A673 (cell line): ENCODE measurements around the gene RELL1.

Experiments used
- EZH2 ChIP-seq: fragments of 200-600 bp; sonication (generic); IDR thresholded peaks from 2 replicates; pipeline ENCODE4 v1.6.1; 2017; ENCODE audit warnings: borderline replicate concordance, low read depth, mild to moderate bottlenecking, mixed read lengths, antibody characterized with exemption, low read length; ENCODE audit not compliant: poor library complexity, severe bottlenecking
- TF ChIP-seq, protein P1 (sequence below): fragments of 300-800, 200-600 bp; sonication (generic); conservative IDR thresholded peaks from 2 replicates; pipeline ENCODE4 v1.5.1; 2017; ENCODE audit warnings: low read depth, mild to moderate bottlenecking, antibody characterized with exemption, low read length, moderate library complexity, mixed read lengths

DNA sequence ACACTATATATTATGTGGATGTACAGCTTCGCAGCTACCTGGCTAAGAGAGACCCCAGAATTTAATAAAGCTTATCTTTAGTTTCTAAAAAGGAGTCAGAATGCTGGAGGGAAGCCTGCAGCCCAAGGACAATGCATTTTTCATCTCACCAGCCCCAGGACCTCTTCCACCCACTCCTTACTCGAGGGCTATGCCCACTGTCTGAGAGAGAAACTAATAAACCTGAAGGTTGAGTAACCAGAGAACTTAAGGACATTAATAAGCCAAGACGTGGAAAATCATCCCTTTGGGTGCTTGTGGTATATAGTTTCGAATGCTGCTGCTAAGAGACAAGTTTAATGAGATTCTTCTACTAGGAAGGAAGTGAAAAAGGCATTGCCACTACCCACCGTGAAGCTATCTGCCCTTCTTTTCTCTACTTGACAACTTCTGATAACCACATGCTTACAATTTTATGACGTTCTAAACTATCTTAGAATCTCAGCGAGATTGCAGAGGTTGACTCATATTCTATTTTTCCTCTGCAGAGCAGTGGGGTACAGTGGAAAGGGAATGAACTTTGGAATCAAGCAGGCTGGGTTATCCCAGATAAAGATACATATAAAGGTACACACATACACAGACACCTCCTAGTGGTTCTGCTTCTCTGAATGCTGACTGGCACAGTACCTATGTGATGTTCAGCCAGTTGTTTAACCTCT, 3.3 kb downstream of the RELL1 start:
- TF ChIP-seq, protein P1, sequence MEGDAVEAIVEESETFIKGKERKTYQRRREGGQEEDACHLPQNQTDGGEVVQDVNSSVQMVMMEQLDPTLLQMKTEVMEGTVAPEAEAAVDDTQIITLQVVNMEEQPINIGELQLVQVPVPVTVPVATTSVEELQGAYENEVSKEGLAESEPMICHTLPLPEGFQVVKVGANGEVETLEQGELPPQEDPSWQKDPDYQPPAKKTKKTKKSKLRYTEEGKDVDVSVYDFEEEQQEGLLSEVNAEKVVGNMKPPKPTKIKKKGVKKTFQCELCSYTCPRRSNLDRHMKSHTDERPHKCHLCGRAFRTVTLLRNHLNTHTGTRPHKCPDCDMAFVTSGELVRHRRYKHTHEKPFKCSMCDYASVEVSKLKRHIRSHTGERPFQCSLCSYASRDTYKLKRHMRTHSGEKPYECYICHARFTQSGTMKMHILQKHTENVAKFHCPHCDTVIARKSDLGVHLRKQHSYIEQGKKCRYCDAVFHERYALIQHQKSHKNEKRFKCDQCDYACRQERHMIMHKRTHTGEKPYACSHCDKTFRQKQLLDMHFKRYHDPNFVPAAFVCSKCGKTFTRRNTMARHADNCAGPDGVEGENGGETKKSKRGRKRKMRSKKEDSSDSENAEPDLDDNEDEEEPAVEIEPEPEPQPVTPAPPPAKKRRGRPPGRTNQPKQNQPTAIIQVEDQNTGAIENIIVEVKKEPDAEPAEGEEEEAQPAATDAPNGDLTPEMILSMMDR, result no peak
- no peak for TF ChIP-seq EZH2
